NCI-H748 (cell line): ENCODE results near the gene MLLT1.
"Not testable (repeated sequence)": the region's sequence is repeated elsewhere in the genome, so short reads cannot be mapped to it uniquely, and the experiment has no call there.

Experiments used
- DNase-seq: peaks from one replicate; lab custom pipeline; 2025; ENCODE audit not compliant: unreplicated experiment; lab: John Stamatoyannopoulos, UW

The MLLT1 gene

GRCh38 chr19:6279931-6280591 is at the start of gene MLLT1:
Gene MLLT1 (minus strand): TSS chr19:6279975. CDS start chr19:6279784, 191 bp downstream.
- DNase-seq, result peak; percentile 93

- no peak for DNase-seq
Measured at GRCh38 chr19:6326815-6327214, 47.0 kb upstream of the MLLT1 start.

- DNase-seq, result no peak
Measured at GRCh38 chr19:6325614-6326013, 45.8 kb upstream of the MLLT1 start.

GRCh38 chr19:6324757-6325156 is 45.0 kb upstream of the MLLT1 start:
- no peak for DNase-seq

GRCh38 chr19:6322284-6322683 is 42.5 kb upstream of the MLLT1 start:
- DNase-seq, result no peak

GRCh38 chr19:6319376-6319775 is 39.6 kb upstream of the MLLT1 start:
- DNase-seq, result no peak

GRCh38 chr19:6318772-6319171 is 39.0 kb upstream of the MLLT1 start:
- no peak for DNase-seq

- not testable (repeated sequence) for DNase-seq
Measured at GRCh38 chr19:6315646-6316045, 35.9 kb upstream of the MLLT1 start.

- no peak for DNase-seq
Measured at GRCh38 chr19:6313398-6313969, 33.7 kb upstream of the MLLT1 start.

- no peak for DNase-seq
Measured at GRCh38 chr19:6312018-6312417, 32.2 kb upstream of the MLLT1 start.

- DNase-seq, result no peak
Measured at GRCh38 chr19:6298413-6298812, 18.6 kb upstream of the MLLT1 start.

GRCh38 chr19:6297202-6297601 is 17.4 kb upstream of the MLLT1 start:
- peak; percentile 7 for DNase-seq

- no peak for DNase-seq
Measured at GRCh38 chr19:6292006-6292405, 12.2 kb upstream of the MLLT1 start.

- no peak for DNase-seq
Measured at GRCh38 chr19:6288737-6289136, 9.0 kb upstream of the MLLT1 start.

- no peak for DNase-seq
Measured at GRCh38 chr19:6287269-6287885, 7.6 kb upstream of the MLLT1 start.

GRCh38 chr19:6286676-6287075 is 6.9 kb upstream of the MLLT1 start:
- DNase-seq, result no peak

- not testable (repeated sequence) for DNase-seq
Measured at GRCh38 chr19:6282393-6282792, 2.6 kb upstream of the MLLT1 start.

GRCh38 chr19:6279620-6279930 is 200 bp downstream of the MLLT1 start:
- peak; percentile 35 for DNase-seq

- DNase-seq, result no peak
Measured at GRCh38 chr19:6278740-6279619, 795 bp downstream of the MLLT1 start.

GRCh38 chr19:6278051-6278450 is 1.7 kb downstream of the MLLT1 start:
- DNase-seq, result no peak

- DNase-seq, result no peak
Measured at GRCh38 chr19:6276447-6276846, 3.3 kb downstream of the MLLT1 start.
